Activated B cell treated with CpG ODN at 0.5 μM for 24 hours (primary cell): ENCODE results near the gene TSGA10IP. TPM values are rescaled to one million over a fixed set of nuclear protein-coding genes. Genes with fewer than 3 reads are reported as not detected.

Experiments
- ATAC-seq: fragments of 200-7000 bp; cut with Tn5 transposase; one replicate; pipeline ENCODE4 v1.10.0; 2021; ENCODE audit warnings: low read depth, mild to moderate bottlenecking, moderate library complexity
- CTCF ChIA-PET: fragments of 350-600 bp; sonication (Branson Sonifier 250); formaldehyde crosslinking; loops from one replicate; lab custom pipeline; 2021; ENCODE audit warnings: antibody characterized with exemption; lab: Charles Lee
- POLR2A ChIA-PET: fragments of 350-600 bp; sonication (Branson Sonifier 250); formaldehyde crosslinking; loops from one replicate; lab custom pipeline; 2021; ENCODE audit warnings: antibody characterized with exemption; lab: Charles Lee
- DNase-seq: peaks from one replicate; pipeline ENCODE4 v3.0.0; 2022
- H3K27ac Mint-ChIP-seq: one replicate; pipeline ENCODE4 v1.8.0; 2020; ENCODE audit warnings: mixed read lengths
- H3K27me3 Mint-ChIP-seq: one replicate; pipeline ENCODE4 v1.8.0; 2021; ENCODE audit warnings: mixed read lengths
- H3K36me3 Mint-ChIP-seq: one replicate; pipeline ENCODE4 v1.8.0; 2021; ENCODE audit warnings: low read depth, mixed read lengths
- H3K4me1 Mint-ChIP-seq: one replicate; pipeline ENCODE4 v1.8.0; 2021; ENCODE audit warnings: mixed read lengths
- H3K4me3 Mint-ChIP-seq: one replicate; pipeline ENCODE4 v1.8.0; 2020; ENCODE audit warnings: mild to moderate bottlenecking, mixed read lengths
- H3K9me3 Mint-ChIP-seq: one replicate; pipeline ENCODE4 v1.8.0; 2020; ENCODE audit warnings: mixed read lengths
- CTCF ChIP-seq: fragments of 200-600 bp; IDR thresholded peaks from one replicate; pipeline ENCODE4 v1.8.0; 2022; ENCODE audit warnings: antibody characterized with exemption, mild to moderate bottlenecking
- intact Hi-C: fragments of 100-400 bp; cut with micrococcal nuclease; formaldehyde crosslinking; loops from one replicate; pipeline ENCODE4 v1.15.1; 2024
- total RNA-seq: library from RNA; stranded (reverse); gene quantifications from 2 replicates; pipeline ENCODE4 v1.2.3, GENCODE V29; 2022

Gene TSGA10IP
- total RNA-seq, 1 donor from 2014 or later, result not detected

- ATAC-seq (no peak), DNase-seq (no peak)
- POLR2A ChIA-PET, result no interaction called here
- Mint-ChIP-seq H3K4me3 (no peak overlapping the region), H3K27ac (no peak overlapping the region), H3K36me3 (peaks cover 40% of the 10 kb centered on the region), H3K27me3 (peaks cover 8% of the 10 kb centered on the region), H3K9me3 (no peaks in the 10 kb centered on the region), H3K4me1 (peaks cover 16% of the 10 kb centered on the region)
- no peak for TF ChIP-seq CTCF
- CTCF ChIA-PET, result interaction anchor here (3.4 kb wide), 1 partner anchor 16 kb away, joined by 13 read pairs; no protein-coding TSS in a partner anchor
- intact Hi-C loops, result loop anchor here (1.0 kb wide), 1 partner anchor 15 kb away; no protein-coding TSS in a partner anchor
Measured at GRCh38 chr11:66006891-66007176, 61.6 kb downstream of the TSGA10IP start.

- CTCF ChIA-PET, result interaction anchor here (3.4 kb wide), 1 partner anchor 16 kb away, joined by 13 read pairs; no protein-coding TSS in a partner anchor
- Mint-ChIP-seq H3K27ac (no peak overlapping the region), H3K4me1 (peaks cover 12% of the 10 kb centered on the region), H3K9me3 (no peaks in the 10 kb centered on the region), H3K4me3 (no peak overlapping the region), H3K27me3 (peaks cover 8% of the 10 kb centered on the region), H3K36me3 (peaks cover 36% of the 10 kb centered on the region)
- intact Hi-C loops, result loop anchor here (1.0 kb wide), 1 partner anchor 15 kb away; no protein-coding TSS in a partner anchor
- ATAC-seq (no peak), DNase-seq (no peak)
- POLR2A ChIA-PET, result interaction anchor here (0.5 kb wide), 1 partner anchor 69 kb away, joined by 3 read pairs; no protein-coding TSS in a partner anchor
- TF ChIP-seq CTCF, result no peak
Measured at GRCh38 chr11:66007201-66007634, 61.9 kb downstream of the TSGA10IP start.

- Mint-ChIP-seq H3K36me3 (peaks cover 32% of the 10 kb centered on the region), H3K9me3 (no peaks in the 10 kb centered on the region), H3K4me1 (peaks cover 5% of the 10 kb centered on the region), H3K4me3 (no peak overlapping the region), H3K27ac (no peak overlapping the region), H3K27me3 (peaks cover 9% of the 10 kb centered on the region)
- no peak for ATAC-seq
- DNase-seq, result no peak
- POLR2A ChIA-PET, result interaction anchor here (1.1 kb wide), 1 partner anchor 150 kb away, joined by 3 read pairs; no protein-coding TSS in a partner anchor
- CTCF ChIA-PET, result interaction anchor here (1.1 to 3.4 kb wide), 2 partner anchors 15 to 37 kb away, joined by 3 to 13 read pairs; no protein-coding TSS in a partner anchor
- no peak for TF ChIP-seq CTCF
- intact Hi-C loops, result no loop called here
Measured at GRCh38 chr11:66008095-66008467, 62.8 kb downstream of the TSGA10IP start.

- no peaks in the 10 kb centered on the region for H3K9me3 Mint-ChIP-seq
- POLR2A ChIA-PET, result interaction anchor here (0.7 to 1.1 kb wide), 2 partner anchors 76 to 150 kb away, joined by 3 read pairs; no protein-coding TSS in a partner anchor
- CTCF ChIA-PET, result interaction anchor here (1.1 to 3.4 kb wide), 2 partner anchors 14 to 37 kb away, joined by 3 to 13 read pairs; no protein-coding TSS in a partner anchor
- intact Hi-C loops, result no loop called here
- H3K36me3 Mint-ChIP-seq, result peaks cover 28% of the 10 kb centered on the region
- no peak for DNase-seq
- ATAC-seq, result no peak
- peaks cover under 1% of the 10 kb centered on the region for H3K4me1 Mint-ChIP-seq
- peaks cover 10% of the 10 kb centered on the region for H3K27me3 Mint-ChIP-seq
- H3K27ac Mint-ChIP-seq, result no peak overlapping the region
- H3K4me3 Mint-ChIP-seq, result no peak overlapping the region
- no peak for TF ChIP-seq CTCF
Measured at GRCh38 chr11:66008468-66009101, 63.3 kb downstream of the TSGA10IP start.

Other genes starting within 250 kb of the TSGA10IP start
- gene KAT5, start 233.2 kb upstream of the TSGA10IP start, total RNA-seq, result 108 and 120 TPM in 2 replicates
- gene RNASEH2C, start 224.7 kb upstream of the TSGA10IP start, total RNA-seq, result 85.3 and 91.4 TPM in 2 replicates
- 17.4 and 20.9 TPM in 2 replicates for gene AP5B1, start 164.5 kb upstream of the TSGA10IP start, total RNA-seq
- 0.09 and 0.29 TPM in 2 replicates for gene OVOL1, start 158.4 kb upstream of the TSGA10IP start, total RNA-seq
- gene SNX32, start 111.5 kb upstream of the TSGA10IP start, total RNA-seq, result 0.37 and 1.0 TPM in 2 replicates
- gene CFL1, start 87.3 kb upstream of the TSGA10IP start, total RNA-seq, result 1,079 and 1,089 TPM in 2 replicates
- gene MUS81, start 85.0 kb upstream of the TSGA10IP start, total RNA-seq, result 73.8 and 83.1 TPM in 2 replicates
- gene EFEMP2, start 72.7 kb upstream of the TSGA10IP start, total RNA-seq, result 3.8 and 6.3 TPM in 2 replicates
- gene CTSW, start 65.6 kb upstream of the TSGA10IP start, total RNA-seq, result 0.59 and 0.93 TPM in 2 replicates
- 74.5 and 76.5 TPM in 2 replicates for gene FIBP, start 57.0 kb upstream of the TSGA10IP start, total RNA-seq
- gene CCDC85B, start 54.8 kb upstream of the TSGA10IP start, total RNA-seq, result 21.6 and 23.4 TPM in 2 replicates
- gene FOSL1, start 45.1 kb upstream of the TSGA10IP start, total RNA-seq, result 1.0 and 1.4 TPM in 2 replicates
- 28.9 and 31.7 TPM in 2 replicates for gene C11orf68, start 26.4 kb upstream of the TSGA10IP start, total RNA-seq
- 64.7 and 75.8 TPM in 2 replicates for gene DRAP1, start 26.1 kb upstream of the TSGA10IP start, total RNA-seq
- gene SART1, start 16.3 kb downstream of the TSGA10IP start, total RNA-seq, result 86.6 and 92.3 TPM in 2 replicates
- gene EIF1AD, start 56.7 kb downstream of the TSGA10IP start, total RNA-seq, result 50.7 and 58.9 TPM in 2 replicates
- 220 and 228 TPM in 2 replicates for gene BANF1, start 57.0 kb downstream of the TSGA10IP start, total RNA-seq
- gene CST6, start 66.5 kb downstream of the TSGA10IP start, total RNA-seq, result not detected in 2 replicates
- gene CATSPER1, start 81.0 kb downstream of the TSGA10IP start, total RNA-seq, result not detected in 2 replicates
- not detected in 2 replicates for gene GAL3ST3, start 103.7 kb downstream of the TSGA10IP start, total RNA-seq
- 198 and 219 TPM in 2 replicates for gene SF3B2, start 106.9 kb downstream of the TSGA10IP start, total RNA-seq
- gene PACS1, start 124.8 kb downstream of the TSGA10IP start, total RNA-seq, result 118 and 121 TPM in 2 replicates